ENCODE results near the gene GORASP2.

The GORASP2 gene

DNA sequence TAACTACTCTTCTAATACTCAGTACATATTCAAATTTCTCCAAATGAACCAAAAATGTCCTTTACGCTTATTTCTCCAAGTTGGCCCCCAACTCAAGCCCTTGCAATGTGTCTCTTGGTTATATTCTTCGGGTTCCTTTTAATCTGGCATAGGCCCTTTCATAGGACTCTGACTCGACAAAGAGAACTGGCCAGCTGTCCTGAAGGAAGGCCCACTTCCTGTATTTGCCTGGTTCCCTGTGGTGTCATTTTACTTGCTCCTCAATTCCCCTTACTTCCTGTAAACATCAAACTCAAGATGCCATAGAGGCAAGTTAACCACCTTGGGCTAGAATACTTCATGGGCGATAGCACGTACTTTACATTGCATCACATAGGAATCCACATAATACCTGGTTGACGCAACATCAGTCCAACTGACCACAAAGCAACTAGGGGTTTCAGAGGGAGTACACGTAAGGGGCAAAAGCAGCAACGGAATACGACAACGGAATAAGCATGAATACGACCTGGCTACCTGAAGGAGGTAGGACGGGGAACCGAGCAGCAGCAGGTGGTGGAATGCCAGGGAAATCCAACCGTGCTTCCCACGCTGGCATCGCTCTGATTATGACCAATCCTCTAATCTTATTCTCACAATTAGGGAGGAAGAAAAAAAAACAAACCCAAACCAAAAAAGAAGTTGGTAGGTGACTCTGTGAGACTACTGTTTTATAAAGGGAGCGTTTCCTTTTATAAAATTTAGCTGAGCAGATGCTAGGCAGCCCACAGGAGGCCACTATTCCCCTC is 823 bp upstream of the GORASP2 start:
- Histone ChIP-seq H3K4me3 (ENCODE audit: insufficient read depth in 1 of 2, low read depth in 1 of 2, low read length in 2 of 2) (peak overlapping the region in 1 of 2 experiments; percentile 91), H3K4ac (ENCODE audit: low read depth in 1 of 2, low read length in 2 of 2) (no peak overlapping the region), H3K9me3 (ENCODE audit: control insufficient read depth, low read length) (peaks cover 8% of the 10 kb centered on the region), H2BK12ac (ENCODE audit: low read length in 2 of 2) (no peak overlapping the region), H3K27ac (ENCODE audit: low read length, poor library complexity, severe bottlenecking) (peak overlapping the region; percentile 64), H3K18ac (ENCODE audit: low read depth in 1 of 2, low read length in 2 of 2) (no peak overlapping the region), H3K9ac (ENCODE audit: low read length) (peak overlapping the region; percentile 87), H3K27me3 (ENCODE audit: control insufficient read depth in 1 of 2, insufficient read depth in 1 of 2, low read length in 2 of 2) (no peaks in the 10 kb centered on the region), H2AFZ (ENCODE audit: low read depth, low read length) (peak overlapping the region; percentile 10), H3K14ac (ENCODE audit: low read length in 2 of 2) (no peak overlapping the region), H3K4me1 (ENCODE audit: control insufficient read depth, insufficient read depth, low read depth, low read length) (peaks cover 1% of the 10 kb centered on the region), H2AK5ac (ENCODE audit: low read length, severe bottlenecking) (no peak overlapping the region), H3K23ac (ENCODE audit: low read length in 2 of 2) (no peak overlapping the region), H4K8ac (ENCODE audit: low read length) (peak overlapping the region; percentile 81), H3K4me2 (ENCODE audit: low read length, poor library complexity, severe bottlenecking) (peak overlapping the region; percentile 54), H3K36me3 (ENCODE audit: control insufficient read depth in 1 of 2, insufficient read depth in 2 of 2, low read depth in 1 of 2, low read length in 2 of 2) (peaks cover 0 to 2% of the 10 kb centered on the region in 2 experiments), H2BK15ac (ENCODE audit: low read depth, poor library complexity, severe bottlenecking) (peak overlapping the region; percentile 92), H4K91ac (ENCODE audit: low read length) (no peak overlapping the region), H2BK120ac (ENCODE audit: low read depth, low read length) (no peak overlapping the region), H2BK5ac (ENCODE audit: low read depth, low read length, poor library complexity, severe bottlenecking) (no peak overlapping the region), H3K79me1 (replicated peaks; ENCODE audit: low read length, poor library complexity, severe bottlenecking) (no peaks in the 10 kb centered on the region)
- WGBS = 88% methylated on average over 13 of the region's 17 CpGs
- DNase-seq = no peak

DNA sequence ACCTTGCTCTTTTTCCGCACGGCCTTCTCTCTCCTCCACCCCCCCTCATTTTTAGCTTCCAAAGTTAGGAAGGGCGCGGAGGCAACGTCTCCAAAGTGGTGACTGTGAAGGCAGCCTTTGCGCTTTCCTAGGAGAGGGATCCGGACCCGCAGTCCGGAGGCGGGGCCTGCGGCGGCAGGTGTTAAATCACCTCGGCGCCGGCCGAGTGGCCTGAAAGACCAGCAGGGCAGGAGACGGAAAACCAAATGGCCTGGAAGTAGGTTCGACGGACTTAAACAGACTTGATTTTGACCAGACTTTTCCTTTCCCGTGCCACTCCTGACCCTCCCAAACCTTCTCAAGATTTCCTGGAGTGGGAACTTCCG is 615 bp downstream of the GORASP2 start:
- Histone ChIP-seq H3K27ac (ENCODE audit: low read length, poor library complexity, severe bottlenecking) (peak overlapping the region; percentile 65), H2AK5ac (ENCODE audit: low read length, severe bottlenecking) (no peak overlapping the region), H2BK15ac (ENCODE audit: low read depth, poor library complexity, severe bottlenecking) (peak overlapping the region; percentile 75), H3K9ac (ENCODE audit: low read length) (peak overlapping the region; percentile 96), H3K4ac (ENCODE audit: low read depth in 1 of 2, low read length in 2 of 2) (peak overlapping the region; percentile 90 to 100), H3K4me3 (ENCODE audit: insufficient read depth in 1 of 2, low read depth in 1 of 2, low read length in 2 of 2) (peak overlapping the region; percentile 91 to 99), H3K18ac (ENCODE audit: low read depth in 1 of 2, low read length in 2 of 2) (peak overlapping the region; percentile 97 to 98), H2BK12ac (ENCODE audit: low read length in 2 of 2) (no peak overlapping the region), H3K79me1 (replicated peaks; ENCODE audit: low read length, poor library complexity, severe bottlenecking) (no peaks in the 10 kb centered on the region), H2AFZ (ENCODE audit: low read depth, low read length) (peak overlapping the region; percentile 78), H3K14ac (ENCODE audit: low read length in 2 of 2) (peak overlapping the region in 1 of 2 experiments; percentile 99), H3K27me3 (ENCODE audit: control insufficient read depth in 1 of 2, insufficient read depth in 1 of 2, low read length in 2 of 2) (no peaks in the 10 kb centered on the region), H3K36me3 (ENCODE audit: control insufficient read depth in 1 of 2, insufficient read depth in 2 of 2, low read depth in 1 of 2, low read length in 2 of 2) (peaks cover 3% of the 10 kb centered on the region in 2 experiments), H4K8ac (ENCODE audit: low read length) (peak overlapping the region; percentile 90), H3K23ac (ENCODE audit: low read length in 2 of 2) (peak overlapping the region in 1 of 2 experiments; percentile 85), H3K4me1 (ENCODE audit: control insufficient read depth, insufficient read depth, low read depth, low read length) (peaks cover 1% of the 10 kb centered on the region), H4K91ac (ENCODE audit: low read length) (peak overlapping the region; percentile 97), H2BK5ac (ENCODE audit: low read depth, low read length, poor library complexity, severe bottlenecking) (peak overlapping the region; percentile 99), H3K9me3 (ENCODE audit: control insufficient read depth, low read length) (no peaks in the 10 kb centered on the region), H3K4me2 (ENCODE audit: low read length, poor library complexity, severe bottlenecking) (peak overlapping the region; percentile 72), H2BK120ac (ENCODE audit: low read depth, low read length) (peak overlapping the region; percentile 92)
- peak; percentile 61 for DNase-seq
- WGBS = 3% methylated on average over 15 of the region's 21 CpGs

DNA sequence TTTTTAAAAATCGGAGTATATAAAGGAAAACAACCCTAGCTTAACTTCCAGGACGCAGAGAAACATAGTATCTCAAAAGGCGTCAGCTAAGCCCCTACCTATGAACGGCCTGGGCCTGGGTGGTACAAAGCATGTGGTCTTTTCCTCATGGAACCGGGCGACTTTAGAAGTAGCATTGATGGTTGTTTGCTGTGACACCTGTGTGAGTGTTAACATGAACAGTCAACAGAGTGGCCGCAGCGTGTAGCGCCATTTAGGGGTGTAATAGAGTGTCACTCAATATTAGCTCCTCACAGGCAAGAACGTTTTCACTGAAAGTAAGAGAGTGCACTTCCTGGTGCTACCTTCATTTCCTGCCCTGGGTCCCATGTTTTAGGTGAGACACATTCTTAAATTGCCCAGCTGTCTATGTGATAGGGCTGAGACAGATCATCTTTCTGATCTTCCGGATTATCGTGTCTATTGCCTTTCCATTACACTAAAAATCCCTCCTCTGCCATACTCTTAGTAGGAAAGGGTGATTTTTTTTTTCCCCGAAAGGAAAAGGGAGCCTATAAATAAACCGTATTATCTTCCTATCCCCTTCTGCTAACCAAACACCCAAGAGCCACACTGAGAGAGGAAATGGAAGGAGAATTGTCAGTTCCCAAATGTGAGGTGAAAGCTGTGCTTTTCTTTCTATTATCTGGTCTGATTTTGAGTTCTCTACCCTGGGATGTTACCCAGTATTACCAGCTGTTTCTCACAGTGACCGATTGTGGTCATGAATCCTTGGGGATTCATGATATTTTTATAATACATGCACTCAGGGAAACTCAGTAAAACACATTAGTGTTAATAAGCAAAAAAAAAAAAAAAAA is 1.3 kb downstream of the GORASP2 start:
- no peaks in the 10 kb centered on the region for H3K9me3 ChIP-seq (ENCODE audit: control insufficient read depth, low read length)
- peaks cover 1% of the 10 kb centered on the region for H3K4me1 ChIP-seq (ENCODE audit: control insufficient read depth, insufficient read depth, low read depth, low read length)
- peak overlapping the region; percentile 72 for H3K4me2 ChIP-seq (ENCODE audit: low read length, poor library complexity, severe bottlenecking)
- H3K9ac ChIP-seq (ENCODE audit: low read length) = peak overlapping the region; percentile 96
- H3K27me3 ChIP-seq (ENCODE audit: control insufficient read depth in 1 of 2, insufficient read depth in 1 of 2, low read length in 2 of 2) = no peaks in the 10 kb centered on the region
- H3K36me3 ChIP-seq (ENCODE audit: control insufficient read depth in 1 of 2, insufficient read depth in 2 of 2, low read depth in 1 of 2, low read length in 2 of 2) = peaks cover 4 to 8% of the 10 kb centered on the region in 2 experiments
- no peaks in the 10 kb centered on the region for H3K79me1 ChIP-seq (replicated peaks; ENCODE audit: low read length, poor library complexity, severe bottlenecking)
- peak overlapping the region in 1 of 2 experiments; percentile 87 for H3K14ac ChIP-seq (ENCODE audit: low read length in 2 of 2)
- no peak overlapping the region for H2BK15ac ChIP-seq (ENCODE audit: low read depth, poor library complexity, severe bottlenecking)
- DNase-seq = peak; percentile 44
- no peak overlapping the region for H2AFZ ChIP-seq (ENCODE audit: low read depth, low read length)
- peak overlapping the region; percentile 13 for H2AK5ac ChIP-seq (ENCODE audit: low read length, severe bottlenecking)
- no peak overlapping the region for H2BK5ac ChIP-seq (ENCODE audit: low read depth, low read length, poor library complexity, severe bottlenecking)
- 2% methylated on average over 9 of the region's 15 CpGs for WGBS
- no peak overlapping the region for H2BK12ac ChIP-seq (ENCODE audit: low read length in 2 of 2)
- no peak overlapping the region for H4K91ac ChIP-seq (ENCODE audit: low read length)
- H3K4ac ChIP-seq (ENCODE audit: low read depth in 1 of 2, low read length in 2 of 2) = no peak overlapping the region
- H3K18ac ChIP-seq (ENCODE audit: low read depth in 1 of 2, low read length in 2 of 2) = no peak overlapping the region
- H3K27ac ChIP-seq (ENCODE audit: low read length, poor library complexity, severe bottlenecking) = no peak overlapping the region
- H3K23ac ChIP-seq (ENCODE audit: low read length in 2 of 2) = no peak overlapping the region
- no peak overlapping the region for H4K8ac ChIP-seq (ENCODE audit: low read length)
- peak overlapping the region; percentile 91 to 99 for H3K4me3 ChIP-seq (ENCODE audit: insufficient read depth in 1 of 2, low read depth in 1 of 2, low read length in 2 of 2)
- H2BK120ac ChIP-seq (ENCODE audit: low read depth, low read length) = no peak overlapping the region

DNA sequence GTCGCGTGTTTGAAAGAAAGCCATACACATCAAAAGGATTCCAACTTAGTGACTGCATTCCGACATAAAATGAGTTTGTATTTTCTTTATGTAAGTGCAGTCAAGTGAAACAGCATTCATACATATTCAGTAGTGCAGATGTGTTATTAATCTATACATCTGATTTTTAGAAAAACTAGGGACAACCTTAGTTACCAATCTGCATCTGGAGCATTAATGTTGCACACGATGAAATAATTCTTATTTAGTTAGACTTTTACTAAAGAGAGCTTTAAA is 1.9 kb downstream of the GORASP2 start:
- Histone ChIP-seq H4K91ac (ENCODE audit: low read length) (no peak overlapping the region), H4K8ac (ENCODE audit: low read length) (no peak overlapping the region), H3K4me1 (ENCODE audit: control insufficient read depth, insufficient read depth, low read depth, low read length) (peaks cover 3% of the 10 kb centered on the region), H3K18ac (ENCODE audit: low read depth in 1 of 2, low read length in 2 of 2) (no peak overlapping the region), H3K27me3 (ENCODE audit: control insufficient read depth in 1 of 2, insufficient read depth in 1 of 2, low read length in 2 of 2) (no peaks in the 10 kb centered on the region), H2BK120ac (ENCODE audit: low read depth, low read length) (no peak overlapping the region), H3K4me2 (ENCODE audit: low read length, poor library complexity, severe bottlenecking) (peak overlapping the region; percentile 72), H3K9ac (ENCODE audit: low read length) (peak overlapping the region; percentile 96), H3K4ac (ENCODE audit: low read depth in 1 of 2, low read length in 2 of 2) (no peak overlapping the region), H2BK12ac (ENCODE audit: low read length in 2 of 2) (no peak overlapping the region), H2BK15ac (ENCODE audit: low read depth, poor library complexity, severe bottlenecking) (no peak overlapping the region), H3K36me3 (ENCODE audit: control insufficient read depth in 1 of 2, insufficient read depth in 2 of 2, low read depth in 1 of 2, low read length in 2 of 2) (peaks cover 8% of the 10 kb centered on the region in 2 experiments), H2BK5ac (ENCODE audit: low read depth, low read length, poor library complexity, severe bottlenecking) (no peak overlapping the region), H3K14ac (ENCODE audit: low read length in 2 of 2) (no peak overlapping the region), H2AFZ (ENCODE audit: low read depth, low read length) (no peak overlapping the region), H3K9me3 (ENCODE audit: control insufficient read depth, low read length) (no peaks in the 10 kb centered on the region), H3K27ac (ENCODE audit: low read length, poor library complexity, severe bottlenecking) (no peak overlapping the region), H3K79me1 (replicated peaks; ENCODE audit: low read length, poor library complexity, severe bottlenecking) (no peaks in the 10 kb centered on the region), H2AK5ac (ENCODE audit: low read length, severe bottlenecking) (no peak overlapping the region), H3K23ac (ENCODE audit: low read length in 2 of 2) (no peak overlapping the region), H3K4me3 (ENCODE audit: insufficient read depth in 1 of 2, low read depth in 1 of 2, low read length in 2 of 2) (peak overlapping the region in 1 of 2 experiments; percentile 91)
- no CpG with 5 or more reads among the region's 4 CpGs for WGBS
- DNase-seq = no peak
